ENCODE measurements around the gene FSCN2.

DNA sequence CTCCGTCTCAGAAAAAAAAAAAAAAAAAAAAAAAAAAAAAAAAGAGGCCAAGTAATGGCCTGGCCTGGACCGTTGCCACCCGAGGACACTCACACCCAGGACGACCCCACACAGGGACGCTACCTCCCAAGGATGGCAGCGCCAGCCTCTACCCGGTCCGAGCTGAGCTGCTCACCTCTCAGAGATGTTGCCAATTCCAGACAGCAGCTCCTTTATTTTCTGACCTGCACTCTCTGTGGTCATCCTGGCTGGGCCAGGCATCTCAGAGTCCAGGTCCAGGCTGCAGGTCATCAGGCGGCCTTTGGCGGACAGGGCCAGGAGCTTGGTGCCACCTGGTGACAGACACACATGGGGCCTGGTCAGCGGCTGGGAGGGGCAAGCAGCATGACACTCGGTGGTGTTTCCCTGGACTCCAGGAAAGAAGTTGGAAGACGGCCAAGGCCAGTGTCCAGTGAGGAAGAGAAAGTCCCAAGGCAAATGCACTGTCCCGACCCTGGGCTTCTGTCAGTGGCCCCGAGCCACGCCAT is 20.9 kb downstream of the FSCN2 start:
- TF ChIP-seq, protein P1, sequence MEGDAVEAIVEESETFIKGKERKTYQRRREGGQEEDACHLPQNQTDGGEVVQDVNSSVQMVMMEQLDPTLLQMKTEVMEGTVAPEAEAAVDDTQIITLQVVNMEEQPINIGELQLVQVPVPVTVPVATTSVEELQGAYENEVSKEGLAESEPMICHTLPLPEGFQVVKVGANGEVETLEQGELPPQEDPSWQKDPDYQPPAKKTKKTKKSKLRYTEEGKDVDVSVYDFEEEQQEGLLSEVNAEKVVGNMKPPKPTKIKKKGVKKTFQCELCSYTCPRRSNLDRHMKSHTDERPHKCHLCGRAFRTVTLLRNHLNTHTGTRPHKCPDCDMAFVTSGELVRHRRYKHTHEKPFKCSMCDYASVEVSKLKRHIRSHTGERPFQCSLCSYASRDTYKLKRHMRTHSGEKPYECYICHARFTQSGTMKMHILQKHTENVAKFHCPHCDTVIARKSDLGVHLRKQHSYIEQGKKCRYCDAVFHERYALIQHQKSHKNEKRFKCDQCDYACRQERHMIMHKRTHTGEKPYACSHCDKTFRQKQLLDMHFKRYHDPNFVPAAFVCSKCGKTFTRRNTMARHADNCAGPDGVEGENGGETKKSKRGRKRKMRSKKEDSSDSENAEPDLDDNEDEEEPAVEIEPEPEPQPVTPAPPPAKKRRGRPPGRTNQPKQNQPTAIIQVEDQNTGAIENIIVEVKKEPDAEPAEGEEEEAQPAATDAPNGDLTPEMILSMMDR (conservative IDR thresholded peaks at IDR 0.05) = no peak
- no peak for TF ChIP-seq ZFX (IDR thresholded peaks at IDR 0.05)
